Activated T-cell treated with anti-CD3 and anti-CD28 coated beads, Interleukin-2, amount 50 U/mL, for 48 hours (primary cell): ENCODE measurements around the gene PIK3IP1.

Source experiments
- DNase-seq, 2 experiments: peaks; one replicate each; pipeline ENCODE4 v3.0.0-alpha.2; 2020

Gene PIK3IP1

DNA sequence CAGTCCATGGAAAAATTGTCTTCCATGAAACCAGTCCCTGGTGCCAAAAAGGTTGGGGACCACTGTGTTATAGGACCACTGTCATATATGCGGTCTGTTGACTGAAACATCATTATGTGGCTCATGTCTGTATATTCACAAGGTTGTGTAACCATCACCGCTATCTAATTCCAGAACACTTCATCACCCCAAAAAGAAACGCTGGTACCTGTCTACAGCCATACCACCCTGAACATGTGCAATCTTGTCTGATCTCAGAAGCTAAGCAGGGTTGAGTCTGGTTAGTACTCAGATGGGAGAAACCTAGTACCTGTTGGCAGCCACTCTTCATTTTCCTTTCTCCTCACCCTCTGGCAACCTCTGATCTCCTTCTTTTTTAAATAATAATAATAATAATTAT is 12.9 kb upstream of the PIK3IP1 start:
- no peak for DNase-seq

DNA sequence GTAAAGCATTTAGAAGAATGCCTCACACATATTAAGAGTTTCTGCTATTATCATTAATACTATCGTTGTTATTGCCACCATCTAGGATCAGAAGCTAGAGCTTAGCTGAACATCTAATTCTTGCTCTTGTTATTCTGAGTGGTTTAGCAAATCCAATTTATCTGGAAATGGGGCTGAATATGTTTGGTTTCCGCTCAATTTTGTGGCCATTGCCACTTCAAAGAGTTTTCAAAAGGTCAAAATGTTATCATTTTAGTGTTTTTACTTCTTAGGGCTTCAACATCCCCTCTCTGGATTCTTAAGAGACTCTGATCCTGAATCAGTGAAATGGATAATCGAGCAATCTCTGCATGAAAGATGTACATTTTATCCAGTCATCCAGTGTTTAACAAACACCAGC is 10.2 kb upstream of the PIK3IP1 start:
- DNase-seq = no peak

DNA sequence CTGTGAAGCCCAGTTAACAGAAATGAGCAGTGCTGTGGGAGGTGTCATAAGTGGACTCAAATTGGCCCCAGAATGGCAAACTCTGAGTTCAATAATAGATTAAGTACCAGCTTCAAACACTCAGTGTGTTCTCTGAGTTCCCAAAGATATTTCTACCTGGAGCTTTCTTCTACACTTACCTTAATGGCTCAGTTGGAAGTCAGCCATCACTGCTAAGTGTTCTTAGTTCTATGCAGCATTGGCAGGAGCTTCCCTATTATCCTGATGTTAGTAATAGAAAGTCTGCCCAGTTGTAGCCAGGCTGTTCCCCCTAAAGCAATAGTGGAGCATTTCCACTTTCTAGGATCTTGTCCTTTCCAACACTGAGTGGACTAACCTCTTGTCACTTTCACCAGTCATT is 9.7 kb upstream of the PIK3IP1 start:
- DNase-seq = no peak

DNA sequence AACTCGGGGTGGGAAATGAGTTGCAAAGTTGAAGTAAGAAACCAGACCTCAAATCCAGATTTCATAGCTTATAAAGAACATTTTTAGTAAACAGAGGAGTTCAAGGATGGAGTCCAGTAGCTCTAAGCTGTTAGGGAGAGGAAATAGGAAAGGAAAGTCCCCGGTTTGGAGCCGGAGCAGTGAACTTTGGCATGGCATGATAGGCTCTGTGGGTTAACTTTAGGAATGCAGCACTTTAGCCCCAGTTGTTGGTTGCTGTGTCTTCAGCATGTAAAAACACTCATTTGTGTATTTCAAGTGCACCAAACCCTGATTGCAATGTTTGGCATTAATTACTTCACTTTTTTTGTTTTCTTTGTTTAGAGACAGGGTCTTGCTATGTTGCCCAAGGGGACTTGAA is 8.6 kb upstream of the PIK3IP1 start:
- no peak for DNase-seq

DNA sequence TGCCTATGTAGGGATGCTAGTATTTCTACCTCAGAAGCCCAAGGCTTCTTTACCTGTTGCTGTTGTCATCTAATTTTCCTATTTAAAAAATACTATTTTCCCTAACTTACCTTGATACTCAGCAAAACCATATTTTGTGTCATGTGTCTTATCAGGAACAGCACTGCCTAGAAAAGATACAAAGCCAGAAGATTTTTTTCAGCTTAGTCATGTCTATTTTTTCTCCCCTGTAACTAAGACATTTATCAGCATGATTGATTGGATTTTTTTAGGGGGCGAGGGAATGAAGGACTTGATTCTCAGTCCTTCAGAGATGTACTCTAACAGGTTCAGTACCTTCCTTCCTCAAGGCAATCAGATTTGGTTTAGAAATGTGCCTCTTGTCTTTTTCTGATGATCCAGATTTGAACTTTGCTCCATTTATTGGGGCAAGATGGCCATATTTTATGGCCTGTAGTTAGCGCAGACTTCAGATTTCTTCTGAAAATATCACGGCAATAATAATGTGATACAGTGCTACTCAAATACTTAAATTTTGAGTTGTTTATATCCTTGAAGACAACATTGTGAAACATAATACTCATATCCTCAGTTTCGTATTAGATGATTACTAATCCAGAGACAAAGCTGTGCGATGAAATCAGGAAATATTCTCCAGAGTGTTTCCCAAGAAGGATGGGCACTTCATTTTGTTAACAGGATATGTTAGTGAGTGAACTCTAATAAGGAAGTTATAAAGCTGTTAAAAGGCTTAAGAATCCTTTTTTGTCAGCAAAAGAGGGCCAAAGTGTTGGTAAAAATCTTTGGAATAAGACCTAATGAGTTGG is 3.8 kb upstream of the PIK3IP1 start:
- no peak for DNase-seq

DNA sequence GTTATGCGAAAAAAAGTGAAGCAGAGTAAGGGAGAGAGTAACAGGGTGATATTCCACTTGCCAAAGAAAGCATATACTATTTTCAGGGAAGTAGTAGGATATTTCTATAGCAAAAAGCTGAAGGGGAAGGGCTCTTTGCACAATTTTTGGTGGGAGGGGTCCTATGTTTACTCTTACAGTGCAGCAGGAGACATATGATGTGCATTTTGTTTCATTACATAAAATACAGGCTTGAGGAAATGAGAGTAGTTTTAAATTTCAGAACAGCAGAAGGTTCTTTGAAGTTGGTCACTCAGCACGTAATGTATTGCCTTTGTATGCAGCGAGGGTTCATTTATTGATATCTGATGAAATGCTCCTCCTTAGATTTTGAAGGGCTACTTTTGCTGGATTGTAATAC is 3.1 kb upstream of the PIK3IP1 start:
- no peak for DNase-seq

DNA sequence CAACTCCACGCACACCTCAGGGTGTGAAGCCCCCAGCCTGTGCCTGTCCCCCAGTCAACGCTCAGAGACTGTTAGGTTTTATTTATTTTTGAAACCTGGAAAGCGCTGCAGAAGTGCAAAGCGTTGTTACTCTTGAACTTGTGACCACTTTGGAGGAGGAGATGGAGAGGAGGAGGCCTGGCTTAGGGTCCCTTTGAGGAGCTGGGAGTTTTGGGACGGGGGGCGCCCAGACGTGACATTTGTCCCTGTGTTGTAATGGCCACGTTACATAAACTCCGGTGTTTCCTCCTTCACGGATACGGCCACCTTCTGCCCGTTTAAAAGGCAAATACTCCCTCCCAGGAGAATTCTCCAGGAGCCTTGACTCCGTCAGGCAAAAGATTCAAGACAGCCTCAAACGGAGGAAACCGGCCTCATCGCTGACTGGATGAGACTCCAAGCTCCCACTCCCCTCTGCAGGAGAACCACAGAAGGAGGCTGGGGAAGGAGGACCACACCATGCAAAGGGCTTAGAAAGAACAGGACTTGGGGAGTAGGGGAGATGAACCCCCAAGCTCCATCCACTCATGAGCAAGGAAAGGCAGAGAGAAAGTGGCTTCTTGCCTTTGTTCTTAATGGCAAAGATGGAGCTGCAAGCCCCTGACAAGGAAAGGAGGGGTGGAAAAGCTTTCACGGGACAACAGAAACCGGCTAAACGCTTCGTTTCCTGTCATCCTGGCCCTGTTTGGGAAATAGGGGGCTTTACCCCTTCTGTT is 630 bp downstream of the PIK3IP1 start:
- peak; percentile 59 to 64 for DNase-seq

DNA sequence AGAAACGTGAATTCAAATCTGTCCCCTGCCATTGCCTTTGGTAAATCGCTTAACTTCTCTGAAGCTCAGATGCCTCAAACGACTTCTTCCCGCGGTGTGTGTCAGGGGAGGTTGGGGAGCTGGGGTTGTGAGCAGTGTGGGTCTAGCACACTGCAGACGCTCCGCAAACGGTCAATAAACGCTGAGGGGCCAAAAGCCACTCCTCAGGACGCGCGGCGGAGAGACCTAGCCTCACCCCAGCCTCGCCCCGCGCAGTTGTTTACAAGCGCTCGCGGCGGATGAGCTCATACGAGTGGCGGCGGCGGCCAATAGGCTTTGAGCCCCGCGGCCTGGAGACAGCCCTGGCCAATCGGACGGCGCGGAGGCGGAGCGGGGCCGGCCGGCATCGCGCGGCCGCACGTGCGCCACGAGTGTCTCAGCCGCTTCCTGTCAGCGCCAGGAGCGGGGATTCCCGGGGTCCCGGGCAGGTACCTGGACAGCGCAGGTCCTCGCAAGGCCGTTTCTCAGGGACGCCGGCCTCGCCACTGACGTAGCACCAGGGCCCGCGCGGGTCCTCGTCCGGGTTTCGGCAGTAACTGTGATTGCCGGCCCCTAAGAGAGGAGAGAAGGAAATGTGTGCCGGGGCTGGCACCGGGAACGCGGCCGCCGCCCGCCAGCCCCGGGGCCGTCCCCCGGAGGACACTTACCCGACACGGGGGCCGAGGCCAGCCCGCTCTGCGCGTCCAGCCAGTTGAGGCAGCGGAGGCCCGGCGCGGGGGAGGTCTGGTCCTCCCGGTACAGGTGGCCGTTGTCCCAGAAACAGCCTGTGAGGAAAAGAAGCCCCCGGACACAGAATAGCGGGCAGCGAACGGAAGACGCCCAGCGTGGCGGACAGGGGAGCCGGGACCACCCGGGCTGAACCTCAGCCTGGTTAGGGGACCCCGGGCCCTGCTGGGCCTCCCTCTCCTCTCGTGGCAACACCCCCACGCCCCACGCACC is 1.5 kb downstream of the PIK3IP1 start:
- peak; percentile 93 to 95 for DNase-seq

DNA sequence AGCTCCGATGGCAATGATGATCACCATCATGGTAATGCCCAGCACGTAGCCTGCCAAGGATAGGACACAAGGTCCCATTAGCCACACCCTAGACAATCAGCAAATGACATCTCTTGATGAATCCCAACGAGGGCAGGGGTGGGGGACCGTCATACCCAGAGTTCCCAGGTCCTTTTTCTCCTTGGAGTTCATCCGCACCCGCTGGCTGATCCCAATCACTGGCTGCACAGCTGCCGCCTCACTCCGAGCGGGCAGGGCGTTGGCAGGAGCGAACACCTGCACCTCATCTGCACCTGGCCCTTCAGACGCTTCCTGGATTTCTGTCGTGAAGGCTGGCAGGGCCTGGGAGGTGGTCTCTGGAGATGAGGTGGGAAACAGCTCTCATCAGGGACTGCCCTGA is 2.9 kb downstream of the PIK3IP1 start:
- DNase-seq = peak in 1 of 2 experiments; percentile 38

DNA sequence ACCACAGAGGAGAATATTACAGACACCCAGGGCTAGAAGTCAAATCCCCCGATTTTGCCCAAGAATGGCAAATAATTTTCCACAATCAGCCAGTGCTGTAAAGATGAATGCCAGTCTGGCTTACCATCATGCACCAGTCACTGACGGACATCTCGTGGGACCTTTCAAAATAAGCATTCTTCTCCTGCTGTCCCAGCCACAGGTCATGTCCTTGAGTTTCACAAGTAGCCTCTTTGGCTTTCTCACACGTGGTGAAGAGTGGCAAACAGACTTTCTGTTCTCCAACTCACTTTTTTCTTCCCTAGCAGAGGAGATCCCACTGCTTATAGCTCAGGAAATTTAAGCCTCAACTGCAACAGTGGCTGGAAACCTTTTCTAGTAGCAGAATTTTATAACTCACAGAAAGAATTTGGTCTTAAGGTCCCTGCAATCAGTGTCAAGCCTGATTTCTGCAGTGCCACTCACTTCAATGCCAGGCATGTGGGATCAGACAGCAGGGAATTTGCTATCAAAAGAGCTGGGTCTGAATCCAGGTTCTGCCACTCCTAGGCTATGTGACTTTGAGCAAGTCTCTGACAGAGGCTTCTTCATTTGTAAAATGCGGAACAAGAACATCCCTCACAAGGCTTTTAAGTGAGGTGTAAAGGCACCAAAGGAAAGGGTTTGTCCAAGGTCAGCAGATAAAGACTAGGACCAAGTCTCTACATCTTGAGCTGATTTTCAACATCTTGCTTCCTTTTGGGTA is 3.6 kb downstream of the PIK3IP1 start:
- DNase-seq = no peak

DNA sequence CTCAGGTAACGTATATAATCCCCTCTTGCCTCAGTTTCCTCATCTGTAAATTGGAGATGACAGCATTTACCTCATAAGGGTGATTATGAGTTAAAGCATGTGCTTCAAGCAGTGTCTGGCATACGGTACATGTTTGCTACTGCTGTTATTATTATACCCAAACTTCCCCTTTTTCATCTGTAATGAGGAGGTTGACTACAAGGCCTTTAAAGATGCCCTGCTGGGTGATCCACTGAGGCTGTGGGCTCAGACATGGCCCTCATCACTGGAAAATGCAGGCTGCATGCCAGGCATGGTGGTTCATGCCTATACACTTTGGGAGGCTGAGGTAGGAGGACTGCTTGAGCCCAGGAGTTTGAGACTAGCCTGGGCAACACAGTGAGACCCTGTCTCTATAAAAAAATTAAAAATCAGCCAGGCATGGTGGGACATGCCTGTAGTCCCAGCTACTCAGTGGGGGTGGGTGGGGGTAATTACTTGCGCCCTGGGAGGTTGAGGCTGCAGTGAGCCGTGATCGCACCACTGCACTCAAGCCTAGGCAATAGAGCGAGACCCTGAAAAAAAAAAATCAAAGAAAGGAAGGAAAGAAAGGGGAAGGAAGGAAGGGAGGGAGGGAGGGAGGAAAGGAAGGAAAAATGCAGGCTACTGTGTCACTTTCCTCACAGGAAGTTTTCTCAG is 4.3 kb downstream of the PIK3IP1 start:
- DNase-seq = no peak

DNA sequence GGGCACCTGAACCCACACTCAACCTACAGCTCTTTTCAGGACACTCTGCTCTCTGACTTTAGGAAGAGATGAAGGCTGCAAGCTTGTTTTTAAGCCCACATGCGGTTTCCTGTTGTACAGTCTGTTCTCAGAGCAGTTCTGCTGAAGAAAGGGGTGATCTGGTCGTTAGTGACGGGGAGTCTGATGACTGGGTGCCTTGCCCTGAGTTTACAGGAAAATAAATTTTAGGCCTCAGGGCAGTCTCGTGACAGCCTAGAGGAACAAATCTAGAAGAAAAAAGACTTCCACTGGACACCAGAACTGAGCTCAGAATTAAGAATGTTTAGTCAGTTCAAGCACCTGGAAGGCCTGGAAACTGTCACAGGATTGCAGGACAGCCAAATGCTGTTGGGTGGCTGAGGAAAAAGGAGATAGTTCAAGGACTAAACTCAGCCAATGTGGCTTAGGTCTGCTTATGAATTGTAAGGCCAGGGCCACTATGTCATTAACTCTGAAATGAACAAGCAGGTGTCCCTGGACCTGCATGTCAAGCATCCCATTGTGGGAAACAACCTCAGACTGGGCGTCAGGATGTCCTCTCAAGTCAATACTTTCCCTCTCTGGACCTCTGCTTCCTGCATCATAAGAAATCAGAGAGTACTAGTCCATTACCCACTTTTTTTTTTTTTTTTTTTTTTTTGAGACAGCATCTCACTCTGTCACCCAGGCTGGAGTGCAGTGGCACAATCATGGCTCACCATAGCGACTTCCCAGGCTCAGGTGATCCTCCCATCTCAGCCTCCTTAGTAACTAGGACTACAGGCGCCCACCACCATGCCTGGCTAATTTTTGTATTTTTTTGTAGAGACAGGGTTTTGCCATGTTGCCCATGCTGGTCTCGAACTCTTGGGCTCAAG is 5.7 kb downstream of the PIK3IP1 start:
- peak; percentile 52 to 62 for DNase-seq

DNA sequence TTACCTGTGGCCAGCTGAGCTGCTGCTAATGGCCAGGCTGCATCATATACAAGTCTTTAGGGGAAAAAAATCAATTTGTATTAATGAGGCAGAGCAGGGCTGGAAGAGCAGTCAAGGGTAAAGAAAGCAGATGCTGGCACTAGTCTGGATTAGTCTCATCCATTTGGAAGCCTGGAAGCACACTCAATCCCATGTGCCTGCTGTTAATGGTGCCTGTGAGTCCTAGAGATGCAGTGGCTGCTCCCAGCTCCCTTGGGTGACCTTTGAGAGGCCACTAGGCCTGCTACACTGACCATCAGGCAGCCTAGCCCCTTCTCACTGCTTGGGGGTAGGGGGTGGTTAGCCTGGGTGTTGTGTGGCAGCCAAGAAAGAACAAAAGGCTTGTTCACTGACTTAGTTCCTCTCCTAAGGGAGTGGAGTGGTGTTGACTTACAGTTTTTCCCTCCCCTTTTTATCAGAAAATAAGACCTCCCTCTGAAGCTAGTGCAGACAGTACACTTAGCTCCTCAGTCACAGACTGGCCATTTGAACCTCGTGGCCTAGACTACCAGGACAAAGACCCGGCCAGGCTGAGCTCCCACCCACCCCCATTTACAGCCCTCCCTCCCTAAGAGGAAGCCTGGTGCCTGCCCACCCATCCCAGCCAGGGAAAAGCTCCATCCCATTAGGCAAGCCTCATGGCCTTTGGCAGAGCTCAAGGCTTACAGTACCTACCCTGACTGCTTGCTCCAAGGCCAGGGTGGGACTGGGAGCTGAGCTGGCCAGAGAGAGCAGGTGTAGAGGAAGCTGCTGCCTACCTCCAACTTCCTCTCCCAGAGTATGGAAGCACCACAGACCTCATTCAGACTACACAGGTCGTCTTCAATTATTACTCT is 7.8 kb downstream of the PIK3IP1 start:
- no peak for DNase-seq

DNA sequence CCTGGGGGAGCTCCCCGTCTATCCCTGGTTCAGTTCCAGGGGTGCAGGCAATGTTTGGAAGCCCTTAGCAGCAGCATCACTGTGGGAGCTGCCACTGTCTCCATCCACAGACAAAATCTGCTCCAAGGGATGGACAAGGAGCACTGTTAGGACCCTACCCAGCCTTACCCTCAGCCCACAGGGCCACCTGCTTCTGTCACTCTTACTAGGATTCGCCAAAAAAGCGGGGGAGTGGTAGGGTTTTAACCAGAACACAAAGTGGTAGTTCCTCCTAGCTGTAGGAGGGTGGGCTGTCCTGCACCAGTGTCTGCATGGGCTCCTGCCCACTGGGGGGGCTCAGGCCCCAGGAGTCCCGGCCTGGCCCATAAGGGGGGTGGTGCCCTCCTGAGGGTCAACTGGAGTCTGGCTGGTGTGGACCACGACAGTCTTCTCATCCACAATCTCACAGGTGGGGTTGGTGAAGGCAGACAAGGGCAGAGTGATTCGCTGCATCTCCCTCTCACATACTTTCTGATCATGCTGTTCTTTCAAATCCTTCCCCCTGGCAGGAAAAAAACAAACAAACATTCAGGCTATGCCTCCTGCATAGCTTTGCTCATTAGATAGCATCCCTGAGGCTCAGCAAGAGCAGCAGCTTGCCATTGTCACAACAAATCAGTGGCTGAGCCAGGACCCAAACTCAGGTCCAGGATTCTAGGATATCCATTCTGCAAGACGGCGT is 9.4 kb downstream of the PIK3IP1 start:
- no peak for DNase-seq

DNA sequence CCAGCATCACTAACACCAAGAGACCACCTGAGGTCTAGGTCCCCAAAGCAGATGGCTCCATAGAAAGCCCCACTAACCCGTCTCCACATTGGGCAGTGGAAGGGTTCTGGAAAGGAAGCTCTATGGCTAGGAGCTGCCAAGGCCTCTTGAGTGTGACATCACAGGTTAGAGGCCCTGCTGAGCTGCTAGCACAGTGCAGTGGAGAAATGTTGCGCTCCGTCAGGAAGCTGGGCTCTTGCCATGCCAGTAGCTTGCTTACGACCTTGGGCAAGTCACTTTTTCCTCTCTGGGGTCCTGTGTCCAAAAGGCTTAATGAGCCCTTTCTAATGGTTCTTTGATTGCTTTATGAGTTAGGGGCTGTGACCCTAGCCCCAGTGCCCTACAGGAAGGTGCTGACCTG is 10.6 kb downstream of the PIK3IP1 start:
- no peak for DNase-seq

DNA sequence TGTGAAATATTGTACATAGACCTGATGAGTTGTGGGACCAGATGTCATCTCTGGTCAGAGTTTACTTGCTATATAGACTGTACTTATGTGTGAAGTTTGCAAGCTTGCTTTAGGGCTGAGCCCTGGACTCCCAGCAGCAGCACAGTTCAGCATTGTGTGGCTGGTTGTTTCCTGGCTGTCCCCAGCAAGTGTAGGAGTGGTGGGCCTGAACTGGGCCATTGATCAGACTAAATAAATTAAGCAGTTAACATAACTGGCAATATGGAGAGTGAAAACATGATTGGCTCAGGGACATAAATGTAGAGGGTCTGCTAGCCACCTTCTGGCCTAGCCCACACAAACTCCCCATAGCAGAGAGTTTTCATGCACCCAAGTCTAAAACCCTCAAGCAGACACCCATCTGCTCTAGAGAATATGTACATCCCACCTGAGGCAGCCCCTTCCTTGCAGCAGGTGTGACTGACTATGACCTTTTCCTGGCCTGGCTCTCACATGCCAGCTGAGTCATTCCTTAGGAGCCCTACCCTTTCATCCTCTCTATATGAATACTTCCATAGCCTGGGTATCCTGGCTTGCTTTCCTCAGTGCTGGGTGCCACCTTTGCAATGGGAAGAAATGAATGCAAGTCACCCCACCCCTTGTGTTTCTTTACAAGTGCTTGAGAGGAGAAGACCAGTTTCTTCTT is 12.3 kb downstream of the PIK3IP1 start:
- DNase-seq = no peak

DNA sequence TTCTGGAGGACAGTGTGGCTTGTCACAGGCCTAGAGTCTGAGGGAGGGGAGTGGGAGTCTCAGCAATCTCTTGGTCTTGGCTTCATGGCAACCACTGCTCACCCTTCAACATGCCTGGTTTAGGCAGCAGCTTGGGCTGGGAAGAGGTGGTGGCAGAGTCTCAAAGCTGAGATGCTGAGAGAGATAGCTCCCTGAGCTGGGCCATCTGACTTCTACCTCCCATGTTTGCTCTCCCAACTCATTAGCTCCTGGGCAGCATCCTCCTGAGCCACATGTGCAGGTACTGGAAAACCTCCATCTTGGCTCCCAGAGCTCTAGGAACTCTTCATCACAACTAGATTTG is 13.0 kb downstream of the PIK3IP1 start:
- no peak for DNase-seq

DNA sequence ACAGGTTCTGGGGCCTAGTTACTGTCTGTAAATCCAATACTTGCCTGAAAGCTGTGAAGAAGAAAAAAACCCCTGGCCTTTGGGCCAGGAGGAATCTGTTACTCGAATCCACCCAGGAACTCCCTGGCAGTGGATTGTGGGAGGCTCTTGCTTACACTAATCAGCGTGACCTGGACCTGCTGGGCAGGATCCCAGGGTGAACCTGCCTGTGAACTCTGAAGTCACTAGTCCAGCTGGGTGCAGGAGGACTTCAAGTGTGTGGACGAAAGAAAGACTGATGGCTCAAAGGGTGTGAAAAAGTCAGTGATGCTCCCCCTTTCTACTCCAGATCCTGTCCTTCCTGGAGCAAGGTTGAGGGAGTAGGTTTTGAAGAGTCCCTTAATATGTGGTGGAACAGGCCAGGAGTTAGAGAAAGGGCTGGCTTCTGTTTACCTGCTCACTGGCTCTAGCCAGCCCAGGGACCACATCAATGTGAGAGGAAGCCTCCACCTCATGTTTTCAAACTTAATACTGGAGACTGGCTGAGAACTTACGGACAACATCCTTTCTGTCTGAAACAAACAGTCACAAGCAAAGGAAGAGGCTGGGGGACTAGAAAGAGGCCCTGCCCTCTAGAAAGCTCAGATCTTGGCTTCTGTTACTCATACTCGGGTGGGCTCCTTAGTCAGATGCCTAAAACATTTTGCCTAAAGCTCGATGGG is 13.5 kb downstream of the PIK3IP1 start:
- DNase-seq = peak in 1 of 2 experiments; percentile 35
